GM18502 (cell line): ENCODE data around the gene POLR3K.
"Not testable (repeated sequence)": the region's sequence is repeated elsewhere in the genome, so short reads cannot be mapped to it uniquely, and the experiment has no call there.

Source experiments
- ATAC-seq: cut with Tn5 transposase; IDR thresholded peaks from one replicate; pipeline ENCODE4 v1.9.1; 2021; ENCODE audit warnings: mild to moderate bottlenecking; ENCODE audit not compliant: unreplicated experiment, poor library complexity

POLR3K gene

DNA sequence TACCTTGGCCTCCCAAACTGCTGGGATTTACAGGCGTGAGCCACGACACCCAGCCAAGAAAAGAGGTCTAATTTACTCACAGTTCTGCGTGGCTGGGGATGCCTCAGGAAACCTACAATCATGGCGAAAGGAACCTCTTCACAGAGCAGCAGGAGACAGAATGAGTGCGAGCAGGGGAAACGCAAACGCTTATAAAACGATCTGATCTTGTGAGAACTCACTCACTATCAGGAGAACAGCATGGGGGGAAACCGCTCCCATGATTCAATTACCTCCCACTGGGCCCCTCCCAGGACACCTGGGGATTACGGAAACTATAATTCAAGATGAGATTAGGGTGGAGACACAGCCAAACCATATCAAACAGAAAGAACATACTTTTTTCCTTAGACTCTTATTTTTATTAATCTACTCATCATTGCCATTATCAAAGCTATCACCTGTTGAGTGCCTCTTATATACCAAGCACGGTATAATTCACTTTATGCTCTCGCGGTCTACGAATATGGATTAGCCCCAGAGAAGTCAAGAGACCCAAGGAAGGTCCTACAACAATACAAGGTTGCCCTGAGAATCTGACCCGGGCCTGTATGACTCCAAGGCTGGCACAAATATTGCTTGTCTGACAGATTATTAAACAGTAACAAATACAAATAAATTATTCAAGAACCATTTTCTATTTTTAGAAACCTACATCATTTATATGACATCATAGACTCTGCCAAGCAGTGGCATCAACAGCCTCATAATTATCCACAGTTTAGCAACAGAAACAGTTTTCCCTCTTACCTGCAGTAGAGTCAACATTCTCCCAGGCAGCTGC, 2.4 kb downstream of the POLR3K start:
- no peak for ATAC-seq

DNA sequence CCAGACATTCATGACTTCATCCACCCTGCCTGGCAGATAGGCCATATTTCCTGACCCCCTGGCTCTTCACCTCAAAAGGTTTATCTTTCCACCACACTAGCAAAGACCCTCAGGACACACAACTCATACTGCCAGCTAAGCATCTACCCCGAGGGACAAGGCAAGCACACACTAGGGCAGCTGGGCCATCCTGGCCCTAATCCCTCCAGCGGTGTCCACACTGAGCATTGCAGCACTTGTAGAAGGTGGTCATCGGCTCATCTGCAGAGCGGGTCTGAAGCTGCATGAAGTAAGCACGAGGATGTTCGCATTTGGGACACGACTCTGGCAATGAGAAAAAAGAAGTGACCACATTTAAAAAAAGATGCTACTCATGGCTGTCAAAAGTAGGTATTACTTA, 6.2 kb downstream of the POLR3K start:
- no peak for ATAC-seq

DNA sequence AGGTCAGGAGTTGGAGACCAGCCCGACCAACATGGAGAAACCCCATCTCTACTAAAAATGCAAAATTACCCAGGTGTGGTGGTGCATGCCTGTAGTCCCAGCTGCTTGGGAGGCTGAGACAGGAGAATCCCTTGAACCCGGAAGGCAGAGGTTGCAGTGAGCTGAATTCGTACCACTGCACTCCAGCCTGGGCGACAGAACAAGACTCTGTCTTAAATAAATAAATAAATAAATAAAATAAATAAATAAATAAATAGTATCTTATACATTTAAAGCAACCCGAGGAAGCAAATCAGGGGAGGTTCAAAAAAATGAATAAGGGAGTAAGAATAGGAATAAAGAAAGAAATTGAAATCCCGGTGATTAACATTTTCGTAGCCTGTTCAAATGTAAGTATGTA, 6.9 kb downstream of the POLR3K start:
- not testable (repeated sequence) for ATAC-seq

DNA sequence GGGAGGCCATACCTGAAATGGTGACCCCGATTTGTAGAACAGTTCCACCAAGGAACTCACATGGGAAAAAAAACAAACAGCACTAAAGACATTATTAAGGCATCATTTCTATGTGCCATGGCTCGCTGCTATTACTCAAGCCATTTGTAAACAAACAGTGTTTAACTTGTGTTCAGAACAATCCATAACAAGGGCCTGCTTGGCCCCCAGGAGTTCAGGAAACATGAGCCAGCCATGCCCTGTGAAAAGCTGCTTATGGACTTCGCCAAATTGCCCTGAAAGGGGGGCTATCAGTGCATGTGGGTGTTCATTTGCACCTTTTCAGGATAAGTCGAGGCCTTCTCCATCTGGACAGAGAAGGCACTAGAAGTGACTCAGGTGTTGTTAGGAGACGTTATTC, 8.0 kb downstream of the POLR3K start:
- ATAC-seq: no peak

DNA sequence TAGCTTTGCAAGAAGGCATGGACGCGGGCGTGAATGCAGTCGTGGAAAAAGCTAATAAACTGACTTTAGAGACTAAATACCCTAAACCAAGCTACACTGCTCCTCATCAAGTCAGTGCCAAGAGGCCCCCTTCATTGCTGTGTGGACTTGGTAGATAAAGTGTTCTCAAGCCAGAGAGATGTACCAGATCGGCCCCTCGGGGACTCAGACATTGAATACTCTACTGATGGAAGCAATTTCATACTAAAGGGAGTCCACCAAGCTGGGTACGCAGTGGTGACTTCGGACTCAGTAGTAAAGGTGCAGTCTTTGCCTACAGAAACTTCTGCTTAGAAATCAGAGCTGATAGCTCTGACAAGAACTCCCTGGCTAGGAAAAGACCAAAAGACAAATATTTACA, 8.8 kb downstream of the POLR3K start:
- ATAC-seq: no peak

DNA sequence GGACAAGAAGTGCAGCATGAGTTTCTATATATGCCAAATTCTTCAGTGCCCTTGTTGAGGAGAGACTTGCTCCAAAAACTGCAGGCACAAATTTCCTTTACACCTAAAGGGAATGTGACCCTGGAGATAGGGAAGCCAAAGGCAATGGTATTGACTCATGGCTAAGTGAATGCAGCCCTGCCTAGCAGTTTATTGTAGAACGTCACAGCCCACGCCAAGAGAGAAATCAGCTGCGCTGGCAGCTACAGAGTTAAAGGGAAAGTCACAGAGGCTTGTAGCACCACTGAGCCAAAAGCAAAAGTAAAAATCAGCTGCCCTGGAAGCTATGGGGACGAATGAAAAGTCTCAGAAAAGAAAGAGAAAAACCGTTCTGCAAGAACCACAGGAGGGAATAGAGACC, 10.1 kb downstream of the POLR3K start:
- ATAC-seq: no peak

DNA sequence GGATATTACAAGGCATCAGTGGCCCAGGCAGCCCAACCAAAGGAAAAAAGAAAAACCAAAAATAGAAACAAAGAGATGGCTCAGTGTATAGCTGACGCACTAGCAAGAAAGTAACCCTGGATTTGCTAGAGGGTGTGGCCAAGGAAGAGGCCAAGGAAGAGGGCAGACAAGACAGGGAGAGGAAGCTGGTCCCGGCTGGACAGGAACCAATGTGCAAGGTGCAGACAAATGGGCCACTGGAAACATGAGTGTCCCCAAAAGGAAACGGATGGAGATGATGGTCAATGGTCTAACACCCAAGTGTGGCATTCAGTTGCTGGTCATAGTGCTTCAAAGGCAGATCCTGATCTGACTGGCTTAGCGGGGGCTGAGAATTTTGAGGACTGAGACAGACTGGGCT, 10.7 kb downstream of the POLR3K start:
- ATAC-seq: no peak

DNA sequence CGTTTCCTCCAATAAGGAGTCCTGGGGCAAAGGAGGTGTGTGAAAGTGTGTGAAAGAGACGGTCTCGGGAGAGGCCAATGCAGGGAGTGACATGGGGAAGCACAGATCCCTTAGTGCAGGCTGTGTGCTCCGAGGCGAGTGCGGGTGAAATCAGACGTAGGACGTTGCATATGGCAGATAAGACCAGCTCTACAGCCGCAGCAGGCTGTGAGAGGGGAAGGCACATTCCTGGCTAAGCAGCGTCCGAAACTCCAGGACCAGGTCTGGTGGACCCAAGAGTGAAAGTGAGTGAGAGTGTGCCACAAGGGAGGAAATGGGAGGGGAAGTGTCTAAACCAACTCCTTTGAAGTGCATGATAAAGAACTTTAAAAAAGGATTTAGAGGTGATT, 11.3 kb downstream of the POLR3K start:
- no peak for ATAC-seq

DNA sequence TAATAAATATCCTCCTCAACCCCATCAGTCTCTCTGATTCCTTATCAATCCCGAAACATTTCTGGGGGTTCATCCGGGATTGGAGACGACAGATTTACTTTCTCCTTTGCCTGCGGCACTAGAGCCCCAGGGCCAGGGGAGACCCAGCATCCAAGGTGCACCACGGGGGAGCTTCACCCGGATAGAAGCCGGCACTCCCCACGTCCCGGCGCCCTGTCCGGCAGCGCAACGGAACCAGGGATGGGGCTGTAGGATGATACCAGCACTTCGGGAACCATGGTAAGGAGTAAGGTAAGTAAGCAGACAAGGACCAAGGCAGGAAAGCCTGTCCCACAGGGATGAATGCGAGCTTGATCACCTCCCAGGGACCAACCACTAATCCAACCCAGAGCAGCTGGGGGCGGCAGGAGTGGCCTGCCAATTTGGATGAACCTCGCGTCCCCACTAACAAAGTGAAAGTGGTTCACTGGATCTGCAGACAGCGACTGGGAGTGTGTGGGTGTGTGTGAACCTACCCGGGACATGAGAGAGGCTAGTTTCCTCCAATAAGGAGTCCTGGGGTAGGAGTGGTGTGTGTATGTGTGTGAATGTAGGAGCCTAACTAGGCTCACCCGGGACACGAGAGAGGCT, 11.9 kb downstream of the POLR3K start:
- no peak for ATAC-seq

DNA sequence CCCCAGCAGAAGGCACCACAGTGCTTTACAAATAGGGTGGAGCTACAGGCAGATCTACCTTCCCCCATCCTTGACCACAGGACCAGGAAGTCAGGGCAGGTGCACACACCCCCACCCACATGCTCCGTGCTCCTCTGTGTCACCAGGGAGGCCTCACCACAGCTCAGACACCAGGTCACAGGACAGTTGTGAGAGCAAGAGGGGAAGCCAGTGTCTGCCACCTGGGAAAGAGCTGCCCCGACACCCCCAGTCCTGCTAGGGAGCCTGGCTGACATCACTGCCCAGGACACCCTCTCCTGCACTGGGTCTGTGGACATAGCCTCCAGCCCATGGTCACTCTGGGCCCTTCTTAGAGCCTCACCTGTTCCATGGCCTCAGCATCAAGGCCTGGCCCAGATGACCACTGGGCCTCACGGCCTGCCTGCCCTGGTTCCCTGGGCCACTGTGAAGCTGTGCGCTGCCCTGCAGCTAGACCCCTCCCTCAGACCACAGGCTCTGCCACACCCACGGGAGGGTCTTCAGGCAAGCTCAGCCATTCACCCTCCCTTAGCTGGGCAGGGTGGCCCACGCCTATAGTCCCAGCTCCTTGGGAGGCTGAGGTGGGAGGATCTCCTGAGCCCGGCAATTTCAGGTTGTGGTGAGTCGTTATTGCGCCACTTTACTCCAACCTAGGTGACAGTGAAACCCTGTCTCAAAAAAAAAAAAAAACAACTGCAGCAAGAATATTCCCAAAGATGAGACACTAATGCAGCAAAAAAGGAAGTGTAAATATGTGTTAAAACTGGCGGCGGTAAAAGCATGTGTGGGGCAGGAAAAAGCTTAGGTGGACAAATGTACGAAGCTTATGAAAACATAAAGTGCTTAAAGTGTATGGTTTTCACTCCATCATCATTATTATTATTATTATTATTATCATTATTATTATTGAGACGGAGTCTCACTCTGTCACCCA, 14.2 kb downstream of the POLR3K start:
- ATAC-seq: peak; percentile 72

DNA sequence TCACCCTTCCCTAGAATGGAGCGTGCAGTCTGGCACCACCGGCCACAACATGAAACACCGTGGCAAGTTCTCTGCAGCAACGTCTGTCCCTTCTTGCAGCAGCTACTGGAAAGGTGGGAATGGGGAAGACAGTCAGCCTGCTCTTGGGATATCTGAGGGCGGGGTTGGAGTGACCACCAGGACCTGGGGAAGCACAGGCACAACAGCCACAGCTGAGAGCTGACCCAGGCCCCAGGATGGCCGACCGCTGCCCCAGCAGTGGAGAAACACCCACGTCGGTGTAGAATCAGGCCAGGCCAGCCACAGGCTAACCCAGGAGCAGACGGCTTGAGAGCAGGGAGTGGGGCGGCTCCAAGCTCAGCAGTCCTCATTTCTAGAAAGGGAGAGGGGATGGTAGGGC, 15.2 kb downstream of the POLR3K start:
- not testable (repeated sequence) for ATAC-seq

DNA sequence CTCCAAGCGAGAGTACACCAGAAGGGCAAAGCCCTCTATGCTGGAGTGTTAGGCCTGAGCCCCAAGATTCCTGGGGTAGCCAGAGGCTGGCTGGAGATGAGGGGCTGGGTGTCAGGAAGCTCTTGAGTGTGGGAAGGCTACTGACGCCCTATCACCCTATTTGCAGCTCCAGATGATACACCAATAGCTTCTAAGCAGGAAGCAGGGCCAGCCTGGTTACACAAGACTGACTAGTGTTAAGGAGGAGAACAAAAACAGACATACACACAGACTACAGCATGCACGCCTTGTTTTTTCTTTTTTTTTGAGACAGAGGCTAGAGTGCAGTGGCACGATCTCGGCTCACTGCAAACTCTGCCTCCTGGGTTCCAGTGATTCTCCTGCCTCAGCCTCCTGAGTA, 15.9 kb downstream of the POLR3K start:
- ATAC-seq: no peak

DNA sequence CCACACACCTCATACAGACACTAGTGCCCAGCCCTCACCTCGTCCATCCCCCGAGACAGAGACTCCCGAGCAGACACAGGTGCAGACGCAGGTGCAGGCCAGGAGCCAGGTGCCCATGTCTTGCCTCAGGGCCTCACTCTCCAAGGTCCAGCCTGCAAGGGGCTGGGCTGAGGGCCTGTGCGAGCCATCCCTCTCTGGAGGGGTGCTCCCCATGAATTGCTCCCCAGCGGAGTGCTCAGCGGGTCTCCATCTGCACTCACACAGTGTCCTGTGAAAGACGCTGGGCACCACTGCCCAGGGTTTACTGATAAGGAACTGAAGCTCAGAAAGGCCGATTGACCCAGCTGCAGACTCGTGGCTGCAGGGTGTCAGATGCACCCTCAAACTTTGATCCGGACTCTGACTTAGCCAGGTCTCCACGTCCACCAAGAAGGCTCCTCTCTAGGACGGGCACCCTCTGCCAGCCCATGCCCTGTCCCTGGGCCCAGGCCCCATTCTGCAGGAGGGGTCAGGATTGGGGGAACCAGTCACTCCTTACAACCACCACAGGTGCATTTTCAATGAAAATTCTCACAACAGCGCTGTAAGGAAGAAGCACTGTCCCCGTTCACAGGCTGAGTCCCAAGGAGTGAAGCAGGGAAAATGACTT, 16.9 kb downstream of the POLR3K start:
- ATAC-seq: no peak

DNA sequence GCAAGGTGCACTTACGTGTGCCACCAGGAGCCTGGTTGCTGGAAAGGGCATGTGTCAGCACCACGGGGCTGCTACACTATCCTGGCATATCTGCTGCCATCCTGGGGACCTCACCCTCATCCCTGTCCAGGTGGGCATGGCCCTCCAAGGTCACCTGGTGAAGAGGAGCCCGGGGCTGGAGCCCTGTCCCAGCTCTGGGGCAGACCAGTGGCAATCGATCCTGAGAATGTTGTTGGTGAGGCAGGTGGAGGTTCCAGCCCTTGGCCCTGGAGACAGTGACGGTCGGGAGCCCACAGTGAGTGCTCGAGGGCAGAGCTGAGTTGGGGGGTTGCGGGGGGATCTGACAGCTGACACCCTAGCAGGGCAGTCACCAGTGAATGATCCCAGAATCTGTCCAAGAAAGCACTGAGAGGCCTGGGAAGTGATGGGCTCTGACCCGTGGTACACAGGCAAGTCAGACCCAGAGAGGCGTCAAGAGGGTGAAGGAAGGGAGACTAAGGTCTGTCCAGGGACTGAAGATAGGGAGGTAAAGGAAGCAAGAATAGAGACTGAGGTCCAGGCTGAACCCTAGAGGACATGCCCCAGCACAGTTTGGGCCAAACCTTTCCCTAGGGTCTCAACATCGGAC, 17.6 kb downstream of the POLR3K start:
- ATAC-seq: no peak

DNA sequence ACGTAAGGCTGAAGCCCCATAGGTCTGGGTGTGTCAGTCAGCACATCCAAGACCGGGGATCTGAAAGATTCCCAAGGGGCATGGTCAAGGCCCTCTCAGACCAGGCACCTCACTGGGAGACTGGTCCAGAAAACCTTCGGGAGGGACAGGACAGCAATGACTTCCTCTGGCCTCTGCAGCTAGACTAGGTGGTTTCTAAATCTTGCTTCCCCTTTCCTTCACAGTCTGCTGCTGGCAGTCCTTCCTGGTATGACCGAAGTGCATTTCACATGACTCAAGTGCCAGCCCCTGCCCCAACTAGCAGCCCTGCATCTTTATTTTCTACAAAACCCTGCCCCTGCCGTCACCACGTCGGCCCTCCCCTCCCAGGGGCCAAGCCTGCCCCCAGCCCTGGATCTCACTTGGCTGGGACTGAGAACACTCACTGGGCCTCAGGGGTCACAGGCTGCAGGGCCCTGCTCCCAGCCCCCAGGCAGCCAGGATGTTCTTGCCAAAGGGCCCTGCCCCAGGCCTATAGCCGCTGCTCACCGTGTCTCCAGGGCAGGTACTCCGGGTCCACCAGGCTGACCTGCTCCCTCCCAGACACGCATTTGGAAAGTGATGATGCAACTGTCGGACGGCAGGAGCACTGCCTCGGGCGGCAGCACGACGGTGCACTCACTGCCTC, 18.3 kb downstream of the POLR3K start:
- ATAC-seq: no peak

DNA sequence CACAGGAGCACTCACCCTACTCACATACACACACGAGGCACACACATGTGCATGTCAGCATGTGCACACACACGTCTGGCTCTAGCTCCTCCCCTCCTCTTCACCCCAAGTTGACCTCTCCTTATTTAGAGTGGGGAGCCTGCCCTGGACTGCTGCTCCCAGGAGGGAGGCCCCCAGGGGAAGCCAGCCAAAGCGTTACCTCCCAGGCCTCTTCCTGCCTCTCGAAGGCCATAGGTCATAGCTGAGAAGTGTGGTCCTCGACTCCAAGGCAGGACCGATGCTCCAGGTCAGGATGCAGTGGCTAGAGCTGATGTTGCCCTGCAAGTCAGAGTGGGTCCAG, 18.8 kb downstream of the POLR3K start:
- ATAC-seq: no peak

DNA sequence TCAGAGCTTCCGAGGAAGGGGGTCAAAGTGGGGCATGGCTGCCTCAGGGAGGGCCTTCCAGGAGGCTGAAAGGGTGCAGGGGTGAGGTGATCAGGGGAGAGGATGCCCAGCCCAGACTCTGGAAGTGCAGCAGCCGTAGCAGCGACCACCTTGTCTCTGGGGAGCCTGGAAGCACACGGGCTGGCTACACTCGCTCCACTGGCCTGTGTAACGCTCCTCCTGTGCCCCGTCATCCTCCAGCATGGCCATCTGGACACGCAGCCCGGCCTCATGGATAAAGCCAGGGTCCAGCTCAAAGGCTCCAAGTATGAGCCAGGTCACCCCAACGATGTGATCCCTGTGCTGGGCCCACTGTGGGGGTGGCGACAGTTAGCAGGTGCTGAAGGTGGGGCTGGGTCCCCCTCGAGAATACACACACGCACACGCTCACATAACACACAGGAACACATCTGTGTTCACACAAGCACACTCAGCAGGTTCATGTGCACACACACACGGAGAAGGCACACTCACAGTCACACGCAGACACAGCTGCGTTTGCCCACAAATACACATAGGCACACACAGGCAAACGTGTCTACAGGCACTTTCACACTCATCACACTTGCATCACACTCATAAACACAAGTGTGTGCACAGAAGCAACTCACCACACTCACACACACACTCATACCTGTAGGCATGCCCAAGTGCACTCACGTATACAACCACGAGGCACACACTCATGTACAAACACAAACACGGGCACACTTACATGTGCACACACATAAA, 19.3 kb downstream of the POLR3K start:
- ATAC-seq: no peak

DNA sequence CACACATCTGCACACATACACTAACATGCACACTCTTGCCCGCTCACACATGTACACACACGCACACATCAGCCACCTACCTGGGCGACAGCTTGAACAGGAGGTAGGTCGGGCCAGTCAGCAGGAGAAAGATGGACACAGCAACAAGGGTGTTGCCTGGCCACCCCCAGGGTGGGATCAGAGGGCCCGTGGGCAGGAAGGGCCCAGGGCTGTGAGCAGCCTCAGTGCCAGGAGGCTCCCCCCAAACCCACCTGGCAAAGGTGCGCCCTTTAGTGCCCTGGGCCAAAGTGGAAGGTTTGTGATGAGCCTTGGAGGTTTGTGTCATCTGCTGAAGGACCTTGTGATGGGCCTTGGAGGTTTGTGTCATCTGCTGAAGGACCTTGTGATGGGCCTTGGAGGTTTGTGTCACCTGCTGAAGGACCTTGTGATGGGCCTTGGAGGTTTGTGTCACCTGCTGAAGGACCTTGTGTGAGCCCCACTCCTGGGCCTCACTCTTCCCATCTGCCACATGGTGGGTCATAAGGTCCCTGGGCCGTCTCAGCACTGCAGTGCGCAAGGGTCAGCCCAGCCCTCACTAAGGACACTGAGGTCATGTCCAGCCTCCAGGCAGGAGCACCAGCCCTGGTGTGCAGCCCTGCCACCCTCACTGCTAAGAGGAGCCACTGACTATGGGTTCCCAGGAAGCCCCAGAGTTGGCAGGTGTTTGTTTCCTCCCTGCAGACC, 20.1 kb downstream of the POLR3K start:
- not testable (repeated sequence) for ATAC-seq
